ENCODE data around the gene BRIP1. TPM values are rescaled to one million over a fixed set of nuclear protein-coding genes. Genes with fewer than 3 reads are reported as not detected.

Gene BRIP1
- total and polyA plus RNA-seq, 10 of the 15 experiments (the other 5 are each of a cell fraction or from before 2014, with no cell fraction given) = 4.0 to 24.2 (median 12.8) TPM

DNA sequence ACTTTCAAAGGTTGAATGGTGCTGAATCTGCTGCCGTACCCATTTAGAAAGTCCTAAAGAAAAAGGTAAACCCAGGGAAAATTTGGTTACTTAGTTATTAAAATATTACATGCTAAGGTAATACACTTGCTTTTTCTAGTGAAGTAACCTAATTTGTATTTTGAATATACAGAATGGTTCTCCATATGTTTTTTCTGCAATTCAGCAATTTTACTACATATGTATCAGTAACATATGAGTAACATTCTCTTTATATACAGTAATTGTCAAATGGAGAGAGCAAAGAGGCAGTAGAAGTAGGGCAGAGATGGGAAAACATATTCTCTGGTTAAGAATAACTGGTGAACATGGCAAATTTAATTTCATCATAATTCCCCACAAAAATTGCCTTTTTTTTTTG is 177.2 kb downstream of the BRIP1 start:
- H4K20me1 ChIP-seq (ENCODE audit: control insufficient read depth, insufficient read depth) = no peaks in the 10 kb centered on the region
- ChIA-PET CTCF (no interaction called here), RAD21 (ENCODE audit: unreplicated experiment) (no interaction called here), POLR2A (no interaction called here), SMC1A (ENCODE audit: uncharacterized antibody, unreplicated experiment) (no interaction called here)
- BruUV-seq (replicated peaks) = no TSS peak
- no peaks in the 10 kb centered on the region for H3K27me3 ChIP-seq (replicated peaks in 1 of 2; ENCODE audit: control insufficient read depth in 2 of 2, insufficient read depth in 2 of 2, low read length in 1 of 2)
- H3K4me2 ChIP-seq (ENCODE audit: control insufficient read depth, insufficient read depth) = no peak overlapping the region
- H2AFZ ChIP-seq (ENCODE audit: control insufficient read depth, low read depth, low read length) = no peak overlapping the region
- TF ChIP-seq YBX1 (IDR thresholded peaks at IDR 0.05) (no peak), MYC (IDR thresholded peaks at IDR 0.05; ENCODE audit: insufficient read depth, insufficient read length, insufficient replicate concordance, low read length, severe bottlenecking) (no peak), HDAC2 (IDR thresholded peaks at IDR 0.05) (no peak), FOXK2 (IDR thresholded peaks at IDR 0.05) (no peak), BACH1 (IDR thresholded peaks at IDR 0.05; ENCODE audit: borderline replicate concordance) (no peak), NFXL1 (IDR thresholded peaks at IDR 0.05; ENCODE audit: borderline replicate concordance) (0 out of 2 replicates have a peak, but pooled peaks have one; percentile 80), RUNX3 (IDR thresholded peaks at IDR 0.05; ENCODE audit: low read length) (no peak), ZBED1 (IDR thresholded peaks at IDR 0.05; ENCODE audit: borderline replicate concordance) (no peak), SREBF1 (IDR thresholded peaks at IDR 0.05; ENCODE audit: low read length) (no peak), KLF5 (IDR thresholded peaks at IDR 0.05; ENCODE audit: partially characterized antibody) (no peak), HDGF (IDR thresholded peaks at IDR 0.05) (no peak), ZNF217 (IDR thresholded peaks at IDR 0.05) (no peak), ETV6 (conservative IDR thresholded peaks at IDR 0.05 in 1 of 2, IDR thresholded peaks at IDR 0.05 in 1 of 2; ENCODE audit: borderline replicate concordance in 1 of 2, low read depth in 1 of 2) (peak in 1 of 2 experiments; percentile 37; a peak in 1 of 4 replicates), SRF (IDR thresholded peaks at IDR 0.05; ENCODE audit: low read depth in 2 of 2, low read length in 2 of 2) (no peak)
- TF ChIP-seq, protein P1, sequence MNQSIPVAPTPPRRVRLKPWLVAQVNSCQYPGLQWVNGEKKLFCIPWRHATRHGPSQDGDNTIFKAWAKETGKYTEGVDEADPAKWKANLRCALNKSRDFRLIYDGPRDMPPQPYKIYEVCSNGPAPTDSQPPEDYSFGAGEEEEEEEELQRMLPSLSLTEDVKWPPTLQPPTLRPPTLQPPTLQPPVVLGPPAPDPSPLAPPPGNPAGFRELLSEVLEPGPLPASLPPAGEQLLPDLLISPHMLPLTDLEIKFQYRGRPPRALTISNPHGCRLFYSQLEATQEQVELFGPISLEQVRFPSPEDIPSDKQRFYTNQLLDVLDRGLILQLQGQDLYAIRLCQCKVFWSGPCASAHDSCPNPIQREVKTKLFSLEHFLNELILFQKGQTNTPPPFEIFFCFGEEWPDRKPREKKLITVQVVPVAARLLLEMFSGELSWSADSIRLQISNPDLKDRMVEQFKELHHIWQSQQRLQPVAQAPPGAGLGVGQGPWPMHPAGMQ (IDR thresholded peaks at IDR 0.05; ENCODE audit: borderline replicate concordance) = no peak
- TF ChIP-seq, protein P2, sequence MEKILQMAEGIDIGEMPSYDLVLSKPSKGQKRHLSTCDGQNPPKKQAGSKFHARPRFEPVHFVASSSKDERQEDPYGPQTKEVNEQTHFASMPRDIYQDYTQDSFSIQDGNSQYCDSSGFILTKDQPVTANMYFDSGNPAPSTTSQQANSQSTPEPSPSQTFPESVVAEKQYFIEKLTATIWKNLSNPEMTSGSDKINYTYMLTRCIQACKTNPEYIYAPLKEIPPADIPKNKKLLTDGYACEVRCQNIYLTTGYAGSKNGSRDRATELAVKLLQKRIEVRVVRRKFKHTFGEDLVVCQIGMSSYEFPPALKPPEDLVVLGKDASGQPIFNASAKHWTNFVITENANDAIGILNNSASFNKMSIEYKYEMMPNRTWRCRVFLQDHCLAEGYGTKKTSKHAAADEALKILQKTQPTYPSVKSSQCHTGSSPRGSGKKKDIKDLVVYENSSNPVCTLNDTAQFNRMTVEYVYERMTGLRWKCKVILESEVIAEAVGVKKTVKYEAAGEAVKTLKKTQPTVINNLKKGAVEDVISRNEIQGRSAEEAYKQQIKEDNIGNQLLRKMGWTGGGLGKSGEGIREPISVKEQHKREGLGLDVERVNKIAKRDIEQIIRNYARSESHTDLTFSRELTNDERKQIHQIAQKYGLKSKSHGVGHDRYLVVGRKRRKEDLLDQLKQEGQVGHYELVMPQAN (conservative IDR thresholded peaks at IDR 0.05) = no peak
- TF ChIP-seq, protein P3, sequence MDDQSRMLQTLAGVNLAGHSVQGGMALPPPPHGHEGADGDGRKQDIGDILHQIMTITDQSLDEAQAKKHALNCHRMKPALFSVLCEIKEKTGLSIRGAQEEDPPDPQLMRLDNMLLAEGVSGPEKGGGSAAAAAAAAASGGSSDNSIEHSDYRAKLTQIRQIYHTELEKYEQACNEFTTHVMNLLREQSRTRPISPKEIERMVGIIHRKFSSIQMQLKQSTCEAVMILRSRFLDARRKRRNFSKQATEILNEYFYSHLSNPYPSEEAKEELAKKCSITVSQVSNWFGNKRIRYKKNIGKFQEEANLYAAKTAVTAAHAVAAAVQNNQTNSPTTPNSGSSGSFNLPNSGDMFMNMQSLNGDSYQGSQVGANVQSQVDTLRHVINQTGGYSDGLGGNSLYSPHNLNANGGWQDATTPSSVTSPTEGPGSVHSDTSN (IDR thresholded peaks at IDR 0.05; ENCODE audit: insufficient replicate concordance, low read depth, low read length) = no peak
- no peaks in the 10 kb centered on the region for H3K79me2 ChIP-seq (ENCODE audit: control insufficient read depth, insufficient read depth, low read length)
- H3K27ac ChIP-seq (ENCODE audit: control insufficient read depth, insufficient read depth) = no peak overlapping the region
- intact Hi-C loops (cut with micrococcal nuclease; ENCODE audit: unreplicated experiment) = no loop called here
- ATAC-seq (no peak), FAIRE-seq (no peak), DNase-seq (ENCODE audit: low read depth, low spot score) (no peak)
- no peak overlapping the region for H3K4me3 ChIP-seq
- WGBS (ENCODE audit: insufficient coverage, insufficient replicate concordance, low lambda C conversion rate, missing lambda C conversion rate) = 94% methylated on average over 1 of the region's 1 CpG
- no peaks in the 10 kb centered on the region for H3K9me3 ChIP-seq (replicated peaks; ENCODE audit: control insufficient read depth, insufficient read depth, low read length)
- H3K9ac ChIP-seq (ENCODE audit: control insufficient read depth, insufficient read depth, low read length) = no peak overlapping the region
- H3K36me3 ChIP-seq (ENCODE audit: control insufficient read depth in 2 of 2, insufficient read depth in 2 of 2, low read length in 1 of 2) = no peaks in the 10 kb centered on the region
- in situ Hi-C loops (cut with MboI) = no loop called here
- H3K4me1 ChIP-seq (ENCODE audit: control insufficient read depth, insufficient read depth, low read length) = no peaks in the 10 kb centered on the region
